ENCODE data around the gene KRT3.

Gene KRT3

DNA sequence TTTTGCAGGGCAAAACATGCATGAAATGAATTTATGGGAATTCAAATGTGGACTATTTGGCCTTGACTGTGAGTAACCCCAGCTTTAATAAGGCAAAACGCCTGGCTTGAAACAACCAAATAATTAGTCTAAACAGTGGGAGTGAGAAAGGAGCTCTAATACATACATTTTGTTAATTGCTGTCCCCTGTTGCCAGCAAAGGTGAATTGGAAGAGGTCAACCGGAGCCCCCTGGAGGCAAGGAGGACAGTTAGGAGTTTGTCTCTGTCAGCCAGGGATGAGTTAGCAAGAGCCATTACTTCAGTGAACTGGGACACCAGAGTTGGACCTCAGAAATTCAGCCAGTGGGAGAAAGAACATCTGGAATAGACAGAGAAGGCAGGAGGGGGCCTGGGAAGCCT lies 36.2 kb downstream of the KRT3 start:
- ChIA-PET POLR2A (no interaction called here), CTCF (interaction anchor here (0.6 to 1.5 kb wide), 2 partner anchors 10 to 666 kb away, joined by 3 read pairs; no protein-coding TSS in a partner anchor)
- Histone ChIP-seq H3K4me1 (ENCODE audit: control insufficient read depth, insufficient read depth, low read length) (no peaks in the 10 kb centered on the region), H3K9me3 (ENCODE audit: control insufficient read depth, insufficient read depth, low read depth, low read length) (no peaks in the 10 kb centered on the region), H3K27ac (ENCODE audit: extremely low read depth, low read depth, low read length) (no peak overlapping the region), H3K4me3 (ENCODE audit: low read depth, low read length) (no peak overlapping the region), H3K36me3 (ENCODE audit: control insufficient read depth in 2 of 2, insufficient read depth in 1 of 2, low read length in 2 of 2) (no peaks in the 10 kb centered on the region)
- TF ChIP-seq ZNF555 (tag by site-specific recombination; conservative IDR thresholded peaks at IDR 0.05) (no peak), ZNF366 (tag by site-specific recombination; conservative IDR thresholded peaks at IDR 0.05) (no peak), ZNF10 (tag by site-specific recombination; IDR thresholded peaks at IDR 0.05) (no peak), GLIS1 (tag by site-specific recombination; IDR thresholded peaks at IDR 0.05) (no peak), ZNF677 (tag by site-specific recombination; IDR thresholded peaks at IDR 0.05) (no peak), PRDM4 (tag by site-specific recombination; IDR thresholded peaks at IDR 0.05) (no peak)

GRCh38 chr12:52759218-52759617 lies 36.7 kb downstream of the KRT3 start:
- Histone ChIP-seq H3K9me3 (ENCODE audit: control insufficient read depth, insufficient read depth, low read depth, low read length) (no peaks in the 10 kb centered on the region), H3K36me3 (ENCODE audit: control insufficient read depth in 2 of 2, insufficient read depth in 1 of 2, low read length in 2 of 2) (no peaks in the 10 kb centered on the region), H3K4me1 (ENCODE audit: control insufficient read depth, insufficient read depth, low read length) (no peaks in the 10 kb centered on the region), H3K27ac (ENCODE audit: extremely low read depth, low read depth, low read length) (no peak overlapping the region), H3K4me3 (ENCODE audit: low read depth, low read length) (no peak overlapping the region)
- TF ChIP-seq ZNF664 (tag by site-specific recombination; IDR thresholded peaks at IDR 0.05) = no peak
- TF ChIP-seq ZNF19 (tag by site-specific recombination; IDR thresholded peaks at IDR 0.05; ENCODE audit: low read depth) = no peak
- TF ChIP-seq ZNF777 (tag by site-specific recombination; IDR thresholded peaks at IDR 0.05; ENCODE audit: borderline replicate concordance) = no peak
- no peak for TF ChIP-seq FEZF1 (tag by site-specific recombination; IDR thresholded peaks at IDR 0.05)
- no peak for TF ChIP-seq TSHZ1 (tag by site-specific recombination; IDR thresholded peaks at IDR 0.05; ENCODE audit: borderline replicate concordance)
- no peak for TF ChIP-seq ZBTB21 (tag by site-specific recombination; IDR thresholded peaks at IDR 0.05)
- POLR2A ChIA-PET = no interaction called here
- CTCF ChIA-PET = interaction anchor here (0.6 to 1.5 kb wide), 3 partner anchors 10 to 111 kb away, joined by 3 to 4 read pairs (median 3); no protein-coding TSS in a partner anchor

DNA sequence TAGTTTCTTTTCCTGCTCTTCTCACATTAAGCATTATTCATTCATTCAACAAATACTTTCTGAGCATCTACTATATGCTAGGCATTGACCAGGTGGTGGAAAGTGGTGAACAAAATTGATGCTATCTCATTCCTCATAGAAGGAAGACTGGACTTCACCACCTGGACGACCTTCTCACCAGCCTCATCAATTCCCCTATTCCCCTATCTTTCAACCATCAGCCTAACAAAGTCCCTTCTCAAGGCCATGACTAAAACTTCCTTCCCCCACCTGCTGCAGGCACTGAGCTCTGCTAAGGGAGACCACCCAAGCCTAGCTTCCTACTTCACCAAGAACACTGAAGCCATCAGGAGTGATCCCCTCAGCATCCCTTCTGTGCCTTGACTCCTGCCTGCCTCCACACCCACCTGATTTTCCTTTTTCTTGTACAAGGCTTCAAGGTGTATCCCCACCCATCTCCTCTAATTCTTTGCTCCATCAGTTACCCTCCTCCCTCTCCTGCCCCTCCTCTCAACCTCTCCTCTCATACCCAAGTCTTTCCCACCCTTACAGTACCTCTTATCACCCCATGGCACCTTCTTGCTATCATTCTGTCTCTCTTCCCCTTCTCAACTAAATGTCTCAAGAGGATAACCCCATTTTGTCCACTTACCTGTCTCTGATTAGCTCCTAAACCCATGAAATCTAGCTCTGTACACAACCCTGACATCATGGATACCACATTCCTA lies 38.3 kb downstream of the KRT3 start:
- TF ChIP-seq ZNF280C (tag by site-specific recombination; IDR thresholded peaks at IDR 0.05) (no peak), ZBTB7A (tag by site-specific recombination; IDR thresholded peaks at IDR 0.05; ENCODE audit: low read depth) (no peak), ZBTB11 (tag by site-specific recombination; conservative IDR thresholded peaks at IDR 0.05; ENCODE audit: low read depth) (no peak), ZNF211 (tag by site-specific recombination; IDR thresholded peaks at IDR 0.05; ENCODE audit: low read depth) (no peak), ZIC2 (tag by site-specific recombination; IDR thresholded peaks at IDR 0.05) (no peak)
- no peak overlapping the region for H3K4me3 ChIP-seq (ENCODE audit: low read depth, low read length)
- no peaks in the 10 kb centered on the region for H3K4me1 ChIP-seq (ENCODE audit: control insufficient read depth, insufficient read depth, low read length)
- ChIA-PET POLR2A (no interaction called here), CTCF (interaction anchor here (0.5 to 0.8 kb wide), 2 partner anchors 18 to 229 kb away, joined by 7 to 8 read pairs; no protein-coding TSS in a partner anchor)
- no peaks in the 10 kb centered on the region for H3K36me3 ChIP-seq (ENCODE audit: control insufficient read depth in 2 of 2, insufficient read depth in 1 of 2, low read length in 2 of 2)
- H3K9me3 ChIP-seq (ENCODE audit: control insufficient read depth, insufficient read depth, low read depth, low read length) = no peaks in the 10 kb centered on the region
- no peak overlapping the region for H3K27ac ChIP-seq (ENCODE audit: extremely low read depth, low read depth, low read length)
